GM18858 (cell line): Measurements from ENCODE around the gene ARL3.
A peak's percentile ranks its signal among the peaks of the same experiment; 100 is the strongest.
"Not testable (repeated sequence)": the region's sequence is repeated elsewhere in the genome, so short reads cannot be mapped to it uniquely, and the experiment has no call there.

ENCODE experiments used
- ATAC-seq: cut with Tn5 transposase; IDR thresholded peaks from one replicate; pipeline ENCODE4 v1.9.1; 2021; ENCODE audit not compliant: unreplicated experiment

Gene ARL3

GRCh38 chr10:102738692-102739121 lies 24.5 kb upstream of the ARL3 start:
- no peak for ATAC-seq

DNA sequence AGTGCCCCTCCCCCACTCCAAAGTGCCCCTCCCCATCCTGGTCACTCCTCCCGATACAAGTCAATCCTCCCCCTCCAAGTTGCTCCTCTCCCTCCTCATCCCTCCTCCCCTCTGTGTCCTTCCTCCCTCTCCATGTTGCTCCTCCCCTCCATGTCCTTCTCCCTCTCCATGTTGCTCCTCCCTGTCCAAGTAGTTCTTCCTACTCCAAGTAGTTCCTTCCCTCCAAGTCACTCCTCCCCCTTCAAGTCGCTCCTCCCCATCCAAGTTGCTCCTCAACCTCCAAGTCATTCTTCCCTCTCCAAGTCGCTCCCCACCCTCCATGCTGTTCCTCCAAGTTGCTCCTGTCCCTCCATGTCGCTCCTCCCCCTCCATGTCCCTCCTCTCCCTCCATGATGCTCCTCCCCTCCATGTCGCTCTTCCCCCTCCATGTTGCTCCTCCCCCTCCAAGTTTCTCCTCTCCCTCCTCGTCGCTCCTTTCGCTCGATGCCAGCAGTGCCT lies 20.9 kb upstream of the ARL3 start:
- ATAC-seq: no peak

DNA sequence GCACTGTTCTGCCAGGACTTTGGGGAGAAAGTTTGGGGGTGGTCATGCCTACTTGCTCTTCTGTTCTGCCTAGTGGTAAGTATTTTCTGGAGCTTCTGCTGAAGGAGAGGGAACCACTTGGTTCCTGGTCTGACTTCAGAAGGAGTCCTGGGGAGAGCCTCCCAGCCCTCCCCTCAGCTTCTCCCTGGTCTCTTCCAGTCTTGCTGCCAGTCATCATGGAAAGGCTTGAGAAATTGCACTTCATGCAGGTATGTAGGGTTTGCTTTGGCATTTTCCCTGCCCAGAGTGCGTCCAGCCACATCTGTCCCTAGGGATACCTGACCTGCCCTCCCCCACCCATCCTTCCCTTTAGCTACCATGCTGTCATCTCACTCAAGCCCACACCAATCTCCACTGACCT lies 18.5 kb upstream of the ARL3 start:
- ATAC-seq: no peak

GRCh38 chr10:102731222-102731800 lies 17.1 kb upstream of the ARL3 start:
- ATAC-seq: no peak

GRCh38 chr10:102729029-102730026 lies 15.1 kb upstream of the ARL3 start:
- ATAC-seq: no peak

- ATAC-seq: no peak
Observed at GRCh38 chr10:102727037-102727818, 13.0 kb upstream of the ARL3 start.

- no peak for ATAC-seq
Observed at GRCh38 chr10:102726274-102726673, 12.1 kb upstream of the ARL3 start.

DNA sequence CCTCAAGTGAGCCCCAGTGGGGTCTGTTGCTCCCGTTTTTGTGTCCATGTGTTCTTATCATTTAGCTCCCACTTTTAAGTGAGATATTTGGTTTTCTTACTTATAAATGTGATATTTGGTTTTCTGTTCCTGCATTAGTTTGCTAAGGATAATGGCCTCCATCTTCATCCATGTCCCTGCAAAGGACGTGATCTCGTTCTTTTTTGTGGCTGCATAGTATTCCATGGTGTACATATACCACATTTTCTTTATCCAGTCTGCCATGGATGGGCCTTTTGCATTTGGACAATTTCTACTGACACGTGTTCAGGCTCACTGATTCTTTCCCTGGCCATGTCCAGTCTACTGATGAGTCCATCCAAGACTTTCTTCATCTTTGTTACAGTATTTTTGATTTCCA lies 9.8 kb upstream of the ARL3 start:
- ATAC-seq: no peak

- no peak for ATAC-seq
Observed at GRCh38 chr10:102721954-102722353, 7.8 kb upstream of the ARL3 start.

DNA sequence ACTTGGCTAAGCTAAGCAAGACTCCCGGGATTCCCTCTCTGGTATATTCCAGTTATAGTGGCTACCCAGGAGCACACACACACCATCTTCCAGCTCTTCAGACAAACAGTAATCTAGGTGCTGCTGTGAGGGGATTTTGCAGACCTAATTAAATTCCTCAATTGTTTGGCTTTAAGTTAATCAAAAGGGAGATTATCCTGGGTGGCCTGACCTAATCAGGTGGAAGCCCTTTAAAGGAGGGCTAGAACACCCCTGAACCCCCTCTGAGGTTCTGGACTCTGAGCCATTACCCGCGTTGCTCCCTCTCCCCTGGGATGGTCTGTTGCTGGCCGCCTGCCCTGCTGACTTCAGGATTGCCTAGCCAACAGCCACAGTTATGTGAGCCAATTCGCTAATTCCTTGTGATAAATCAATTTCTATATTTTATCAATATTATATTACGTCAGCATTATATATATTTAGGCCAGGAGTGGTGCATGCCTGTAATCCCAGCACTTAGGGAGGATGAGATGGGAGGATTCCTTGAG lies 6.6 kb upstream of the ARL3 start:
- no peak for ATAC-seq

DNA sequence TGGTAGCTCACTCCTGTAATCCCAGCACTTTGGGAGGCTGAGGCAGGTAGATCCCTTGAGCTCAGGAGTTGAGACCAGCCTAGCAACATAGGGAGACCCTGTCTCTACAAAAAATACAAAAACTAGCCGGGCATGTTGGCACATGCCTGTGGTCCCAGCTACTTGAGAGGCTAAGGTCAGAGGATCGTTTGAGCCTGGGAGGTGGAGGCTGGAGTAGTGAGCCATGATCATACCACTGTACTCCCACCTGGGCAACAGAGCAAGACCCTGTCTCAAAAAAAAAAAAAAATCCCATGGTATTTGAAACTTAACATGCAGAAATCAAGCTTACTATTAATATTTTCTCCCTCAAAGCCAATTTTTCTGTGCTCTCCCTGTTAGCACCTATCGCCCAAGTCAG lies 6.1 kb upstream of the ARL3 start:
- ATAC-seq: no peak

DNA sequence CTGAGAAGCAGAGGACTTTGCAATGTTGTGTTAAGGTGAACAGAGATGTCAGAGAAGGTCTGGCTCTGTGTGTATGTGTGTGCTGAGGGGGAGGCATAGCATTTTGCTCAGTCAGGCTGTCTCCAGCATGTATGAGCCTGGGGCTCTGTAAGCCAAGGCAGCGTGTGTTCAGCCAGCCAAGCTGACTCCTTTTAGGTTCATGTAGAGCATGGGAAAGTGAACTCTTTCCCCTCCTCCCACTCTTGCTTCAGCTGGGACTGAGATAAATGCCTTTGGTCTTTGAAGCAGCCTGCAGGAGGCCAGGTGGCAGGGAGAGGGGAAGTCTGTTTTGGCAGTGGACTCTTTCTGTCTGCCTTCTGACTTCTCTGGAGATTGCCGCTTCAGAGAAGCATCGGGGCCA lies 4.0 kb upstream of the ARL3 start:
- ATAC-seq: no peak

- ATAC-seq: not testable (repeated sequence)
Observed at GRCh38 chr10:102716900-102717565, 2.8 kb upstream of the ARL3 start.

- no peak for ATAC-seq
Observed at GRCh38 chr10:102715880-102716279, 1.7 kb upstream of the ARL3 start.

DNA sequence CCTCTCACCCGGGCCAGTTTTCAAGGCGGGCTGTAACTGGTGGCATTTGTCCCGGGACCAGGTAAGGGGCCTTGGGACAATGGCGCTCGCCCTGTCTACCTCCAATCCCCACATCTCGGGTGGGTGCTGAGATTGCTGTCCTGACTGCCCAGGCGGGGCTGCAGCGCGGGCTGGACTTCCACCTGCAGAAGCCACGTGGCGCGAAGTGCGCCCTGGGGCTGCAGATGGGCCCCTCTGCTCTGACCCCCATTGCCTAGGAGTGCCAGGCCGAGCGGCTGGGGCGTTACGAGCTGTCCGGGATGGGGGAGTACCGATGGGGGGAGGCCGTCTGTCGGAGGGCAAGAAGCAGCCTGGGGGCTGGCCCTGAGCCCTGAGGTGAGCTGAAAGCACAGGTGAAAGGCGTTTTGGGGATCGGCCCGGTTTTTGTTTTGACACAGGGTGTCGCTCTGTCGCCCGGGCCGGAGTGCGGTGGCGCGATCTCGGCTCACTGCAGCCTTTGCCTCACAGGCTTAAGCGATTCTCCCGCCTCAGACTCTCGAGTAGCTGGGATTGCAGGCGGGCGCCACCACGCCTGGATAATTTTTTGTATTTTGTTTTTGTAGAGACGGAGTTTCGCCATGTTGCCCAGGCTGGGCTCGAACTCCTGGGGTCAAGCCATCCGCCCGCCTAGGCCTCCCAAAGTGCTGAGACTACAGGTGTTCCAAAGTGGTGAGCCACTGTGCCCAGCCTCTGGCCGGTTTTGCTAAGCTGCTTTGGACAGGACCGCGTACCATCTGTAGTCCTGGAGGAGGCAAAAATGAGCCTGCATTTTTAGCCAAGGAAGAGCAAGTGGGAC lies 641 bp upstream of the ARL3 start, which contains the start of gene SFXN2:
Gene SFXN2 (plus strand): TSS at position 16 of the 835 bp plus-strand sequence. CDS start 12,001 bp downstream, outside the sequence.
- peak; percentile 3 for ATAC-seq

GRCh38 chr10:102713539-102713813 lies 721 bp downstream of the ARL3 start:
- no peak for ATAC-seq

GRCh38 chr10:102712843-102713538 lies 1.2 kb downstream of the ARL3 start:
- ATAC-seq: no peak

- no peak for ATAC-seq
Observed at GRCh38 chr10:102712089-102712488, 2.1 kb downstream of the ARL3 start.

DNA sequence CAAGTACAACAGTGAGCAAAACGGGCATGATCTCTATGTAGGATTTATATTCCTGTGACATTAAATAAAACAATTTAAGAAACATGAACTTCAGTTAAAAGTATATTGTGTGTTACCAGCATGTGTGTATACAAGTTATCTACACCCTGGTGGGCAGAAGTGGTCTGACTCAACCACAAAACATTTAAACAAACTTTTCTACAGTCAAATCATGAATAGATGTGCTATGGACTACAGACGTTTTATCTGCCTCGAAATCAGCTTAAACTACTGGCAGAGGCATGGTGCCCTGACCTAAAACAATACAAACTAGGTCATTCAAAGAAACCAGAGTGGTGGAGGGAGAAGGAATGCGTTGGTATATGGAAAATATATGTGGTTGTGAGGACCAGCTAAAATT lies 3.6 kb downstream of the ARL3 start:
- ATAC-seq: no peak
